Measurements from ENCODE around the gene LIPJ.
A peak's percentile ranks its signal among the peaks of the same experiment; 100 is the strongest.

Gene LIPJ

DNA sequence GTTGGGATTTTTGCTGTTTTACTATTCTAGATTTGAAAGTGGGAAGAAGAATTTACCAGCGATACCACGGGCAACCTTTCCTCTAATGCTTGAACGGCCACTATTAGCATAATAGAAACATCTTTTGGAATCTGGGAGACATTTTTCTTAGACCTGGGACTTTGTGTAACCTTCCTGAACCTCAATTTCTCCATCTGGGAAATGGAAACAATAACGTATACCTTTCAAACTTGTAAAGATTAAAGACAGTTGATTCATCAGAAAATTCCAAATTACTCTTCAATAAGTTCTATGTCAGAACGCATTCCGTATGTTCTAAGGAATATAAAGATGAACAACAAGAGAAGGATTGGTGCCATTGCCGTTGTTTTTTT, 3.0 kb upstream of the LIPJ start:
- peaks cover 14% of the 10 kb centered on the region for H3K4me1 ChIP-seq (ENCODE audit: insufficient read depth, low read length, severe bottlenecking)
- peak overlapping the region; percentile 68 for H3K4me2 ChIP-seq (ENCODE audit: low read length)

DNA sequence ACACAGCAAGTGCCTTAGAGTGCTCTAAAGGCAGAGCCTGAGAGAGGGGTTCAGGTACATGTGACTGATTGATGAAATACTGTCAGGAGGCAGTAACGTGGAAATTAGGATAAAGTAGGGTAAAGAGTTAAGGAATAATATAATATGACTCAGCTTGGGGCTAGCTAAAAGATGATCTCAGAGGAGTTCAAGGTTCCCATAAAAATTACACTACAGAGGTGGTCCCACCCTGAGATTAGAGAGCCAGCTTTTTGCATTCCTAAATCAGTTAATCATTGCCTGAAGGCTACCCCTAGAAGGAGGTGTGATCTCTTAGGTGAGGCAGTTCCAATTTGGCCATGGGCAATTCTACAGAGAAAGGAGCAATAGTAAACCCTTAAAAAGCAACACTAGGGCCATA, 5.8 kb downstream of the LIPJ start:
- Histone ChIP-seq H3K9me3 (ENCODE audit: low read length) (no peaks in the 10 kb centered on the region), H3K27ac (ENCODE audit: low read depth, low read length, poor library complexity, severe bottlenecking) (no peak overlapping the region), H3K9me2 (ENCODE audit: low read depth, low read length) (no peaks in the 10 kb centered on the region), H3K27me3 (ENCODE audit: insufficient read depth, low read length) (no peaks in the 10 kb centered on the region), H3K36me3 (ENCODE audit: insufficient read depth, low read length) (no peaks in the 10 kb centered on the region), H3K79me2 (ENCODE audit: insufficient read depth, low read length) (no peaks in the 10 kb centered on the region), H4K20me1 (ENCODE audit: insufficient read depth, low read length) (no peaks in the 10 kb centered on the region), H3K4me3 (ENCODE audit: low read depth, low read length, poor library complexity, severe bottlenecking) (no peak overlapping the region), H3K9ac (ENCODE audit: low read length) (no peak overlapping the region), H3K4me2 (ENCODE audit: low read length) (no peak overlapping the region), H3K4me1 (ENCODE audit: insufficient read depth, low read length, severe bottlenecking) (no peaks in the 10 kb centered on the region), H3F3A (ENCODE audit: insufficient read depth, low read length) (no peaks in the 10 kb centered on the region), H2AFZ (ENCODE audit: low read length) (no peak overlapping the region)
- TF ChIP-seq, protein P1, sequence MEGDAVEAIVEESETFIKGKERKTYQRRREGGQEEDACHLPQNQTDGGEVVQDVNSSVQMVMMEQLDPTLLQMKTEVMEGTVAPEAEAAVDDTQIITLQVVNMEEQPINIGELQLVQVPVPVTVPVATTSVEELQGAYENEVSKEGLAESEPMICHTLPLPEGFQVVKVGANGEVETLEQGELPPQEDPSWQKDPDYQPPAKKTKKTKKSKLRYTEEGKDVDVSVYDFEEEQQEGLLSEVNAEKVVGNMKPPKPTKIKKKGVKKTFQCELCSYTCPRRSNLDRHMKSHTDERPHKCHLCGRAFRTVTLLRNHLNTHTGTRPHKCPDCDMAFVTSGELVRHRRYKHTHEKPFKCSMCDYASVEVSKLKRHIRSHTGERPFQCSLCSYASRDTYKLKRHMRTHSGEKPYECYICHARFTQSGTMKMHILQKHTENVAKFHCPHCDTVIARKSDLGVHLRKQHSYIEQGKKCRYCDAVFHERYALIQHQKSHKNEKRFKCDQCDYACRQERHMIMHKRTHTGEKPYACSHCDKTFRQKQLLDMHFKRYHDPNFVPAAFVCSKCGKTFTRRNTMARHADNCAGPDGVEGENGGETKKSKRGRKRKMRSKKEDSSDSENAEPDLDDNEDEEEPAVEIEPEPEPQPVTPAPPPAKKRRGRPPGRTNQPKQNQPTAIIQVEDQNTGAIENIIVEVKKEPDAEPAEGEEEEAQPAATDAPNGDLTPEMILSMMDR (IDR thresholded peaks at IDR 0.05; ENCODE audit: low read length) = no peak
- TF ChIP-seq EZH2 (IDR thresholded peaks at IDR 0.05; ENCODE audit: borderline replicate concordance, low read length) = no peak

More for the DNA sequence above, 3.0 kb upstream of the LIPJ start:
- no peak for TF ChIP-seq EZH2 (IDR thresholded peaks at IDR 0.05; ENCODE audit: borderline replicate concordance, low read length)
- TF ChIP-seq, protein P1 (IDR thresholded peaks at IDR 0.05; ENCODE audit: low read length) = no peak
- Histone ChIP-seq H3K79me2 (ENCODE audit: insufficient read depth, low read length) (no peaks in the 10 kb centered on the region), H3K27me3 (ENCODE audit: insufficient read depth, low read length) (no peaks in the 10 kb centered on the region), H3K36me3 (ENCODE audit: insufficient read depth, low read length) (no peaks in the 10 kb centered on the region), H3K27ac (ENCODE audit: low read depth, low read length, poor library complexity, severe bottlenecking) (no peak overlapping the region), H3F3A (ENCODE audit: insufficient read depth, low read length) (no peaks in the 10 kb centered on the region), H3K4me3 (ENCODE audit: low read depth, low read length, poor library complexity, severe bottlenecking) (peak overlapping the region; percentile 59), H4K20me1 (ENCODE audit: insufficient read depth, low read length) (no peaks in the 10 kb centered on the region), H3K9me3 (ENCODE audit: low read length) (no peaks in the 10 kb centered on the region), H2AFZ (ENCODE audit: low read length) (no peak overlapping the region), H3K9me2 (ENCODE audit: low read depth, low read length) (no peaks in the 10 kb centered on the region), H3K9ac (ENCODE audit: low read length) (peak overlapping the region; percentile 63)

DNA sequence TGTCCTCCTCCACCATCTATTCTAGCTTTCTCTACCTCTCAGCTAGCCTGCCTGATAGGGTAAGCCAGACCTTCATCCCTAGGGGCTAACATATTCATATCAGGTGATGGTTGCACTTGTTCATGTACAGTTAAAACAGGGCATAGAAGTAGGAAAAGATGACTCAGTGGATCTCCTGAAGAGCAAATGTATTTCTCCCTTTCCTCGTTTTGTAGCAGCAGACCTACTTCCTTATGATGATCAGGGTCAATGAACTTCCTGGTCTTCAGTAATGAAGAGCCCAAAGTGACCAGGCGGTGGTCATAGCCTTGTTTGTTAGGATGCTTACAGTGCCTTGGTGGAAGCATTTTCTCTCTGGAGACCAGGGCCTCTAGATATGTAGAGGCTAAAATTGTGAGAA, 6.3 kb downstream of the LIPJ start:
- Histone ChIP-seq H3F3A (ENCODE audit: insufficient read depth, low read length) (no peaks in the 10 kb centered on the region), H4K20me1 (ENCODE audit: insufficient read depth, low read length) (no peaks in the 10 kb centered on the region), H2AFZ (ENCODE audit: low read length) (no peak overlapping the region), H3K4me3 (ENCODE audit: low read depth, low read length, poor library complexity, severe bottlenecking) (no peak overlapping the region), H3K27ac (ENCODE audit: low read depth, low read length, poor library complexity, severe bottlenecking) (no peak overlapping the region), H3K9me3 (ENCODE audit: low read length) (no peaks in the 10 kb centered on the region), H3K9ac (ENCODE audit: low read length) (no peak overlapping the region), H3K4me1 (ENCODE audit: insufficient read depth, low read length, severe bottlenecking) (no peaks in the 10 kb centered on the region), H3K79me2 (ENCODE audit: insufficient read depth, low read length) (no peaks in the 10 kb centered on the region), H3K9me2 (ENCODE audit: low read depth, low read length) (no peaks in the 10 kb centered on the region), H3K4me2 (ENCODE audit: low read length) (no peak overlapping the region), H3K27me3 (ENCODE audit: insufficient read depth, low read length) (no peaks in the 10 kb centered on the region), H3K36me3 (ENCODE audit: insufficient read depth, low read length) (no peaks in the 10 kb centered on the region)
- TF ChIP-seq, protein P1 (IDR thresholded peaks at IDR 0.05; ENCODE audit: low read length) = no peak
- TF ChIP-seq EZH2 (IDR thresholded peaks at IDR 0.05; ENCODE audit: borderline replicate concordance, low read length) = no peak
